HG02759 (cell line): Measurements from ENCODE around the gene PWP2.

Source experiments
- ATAC-seq: cut with Tn5 transposase; IDR thresholded peaks from one replicate; pipeline ENCODE4 v1.9.1; 2021; ENCODE audit warnings: mild to moderate bottlenecking, moderate library complexity; ENCODE audit not compliant: unreplicated experiment

Gene PWP2

GRCh38 chr21:44107026-44107501, at the start of gene PWP2:
TSS of gene PWP2 (plus strand) at chr21:44107399. CDS start at chr21:44107417, 18 bp downstream.
- peak; percentile 82 for ATAC-seq

- no peak for ATAC-seq
Observed at GRCh38 chr21:44057960-44058651, 49.1 kb upstream of the PWP2 start.

GRCh38 chr21:44058652-44058964, 48.6 kb upstream of the PWP2 start:
- no peak for ATAC-seq

- ATAC-seq: no peak
Observed at GRCh38 chr21:44058981-44059380, 48.2 kb upstream of the PWP2 start.

DNA sequence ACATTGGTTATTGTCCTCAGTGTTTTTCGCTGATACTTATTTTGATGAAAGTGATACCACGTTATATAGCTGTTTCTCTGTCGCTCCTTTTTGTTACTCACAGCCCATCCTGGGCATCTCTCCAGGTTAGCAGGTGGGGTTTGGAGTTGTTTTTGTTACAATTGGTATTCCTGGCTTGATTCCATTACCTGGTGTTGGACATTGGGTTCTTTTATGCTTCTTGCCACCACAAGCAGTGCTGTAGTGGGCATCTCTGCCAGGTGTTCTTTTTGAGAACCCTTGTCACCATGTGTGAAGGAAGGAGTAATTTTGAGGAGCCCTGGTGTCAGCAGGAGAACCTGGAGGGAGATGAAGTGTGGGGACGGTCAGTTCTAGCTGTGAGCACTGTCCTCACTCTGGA, 47.5 kb upstream of the PWP2 start:
- no peak for ATAC-seq

DNA sequence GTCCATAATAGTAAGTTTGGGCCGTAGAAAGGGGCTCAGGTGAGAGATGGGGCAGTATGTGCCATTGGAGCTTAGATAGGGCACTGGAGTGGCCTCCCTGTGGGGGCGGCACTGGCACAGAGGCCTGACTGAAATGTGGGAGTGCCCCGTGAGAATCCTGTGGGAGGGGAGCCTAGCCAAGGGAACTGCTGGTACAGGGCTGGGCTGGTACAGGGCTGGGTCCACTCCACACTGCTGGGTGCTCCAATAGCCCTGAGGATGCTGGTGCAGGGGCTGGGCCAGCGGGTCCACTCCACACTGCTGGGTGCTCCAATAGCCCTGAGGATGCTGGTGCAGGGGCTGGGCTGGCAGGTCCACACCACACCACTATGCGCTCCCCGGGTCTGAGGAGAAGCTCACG, 44.8 kb upstream of the PWP2 start:
- no peak for ATAC-seq

DNA sequence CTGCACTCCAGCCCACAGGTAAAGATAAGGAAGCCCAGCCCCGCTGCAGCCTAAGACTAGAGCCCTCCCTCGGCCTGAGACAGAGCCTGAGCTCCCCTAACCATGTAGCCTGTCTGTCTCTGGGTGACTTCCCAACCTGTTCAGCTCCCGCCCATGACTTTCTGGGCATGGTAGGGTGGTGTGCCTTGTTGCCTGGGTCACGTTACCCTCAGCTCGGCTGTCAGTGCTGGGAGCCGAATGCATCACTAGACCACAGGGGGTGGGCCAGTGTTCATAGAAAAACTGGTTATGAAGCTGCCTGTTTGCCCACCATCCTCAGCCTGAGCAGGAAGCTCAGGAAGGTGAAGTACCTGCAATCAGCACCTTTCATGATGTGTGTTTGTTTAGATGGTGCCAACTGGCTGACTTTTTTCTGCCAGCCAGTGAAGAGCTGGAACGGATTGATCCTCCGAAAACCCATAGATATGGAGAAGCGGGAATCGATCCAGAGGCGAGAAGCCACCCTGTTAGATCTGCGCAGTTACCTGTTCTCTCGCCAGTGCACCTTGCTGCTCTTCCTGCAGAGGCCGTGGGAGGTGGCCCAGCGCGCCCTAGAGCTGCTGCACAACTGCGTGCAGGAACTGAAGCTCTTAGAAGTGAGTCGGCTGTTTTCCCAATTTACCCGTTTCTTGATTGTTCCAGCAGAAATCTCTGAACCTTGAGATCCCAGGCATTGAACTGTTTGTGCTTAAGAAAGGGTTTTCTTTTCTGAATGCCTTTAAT, 43.9 kb upstream of the PWP2 start:
- ATAC-seq: no peak

DNA sequence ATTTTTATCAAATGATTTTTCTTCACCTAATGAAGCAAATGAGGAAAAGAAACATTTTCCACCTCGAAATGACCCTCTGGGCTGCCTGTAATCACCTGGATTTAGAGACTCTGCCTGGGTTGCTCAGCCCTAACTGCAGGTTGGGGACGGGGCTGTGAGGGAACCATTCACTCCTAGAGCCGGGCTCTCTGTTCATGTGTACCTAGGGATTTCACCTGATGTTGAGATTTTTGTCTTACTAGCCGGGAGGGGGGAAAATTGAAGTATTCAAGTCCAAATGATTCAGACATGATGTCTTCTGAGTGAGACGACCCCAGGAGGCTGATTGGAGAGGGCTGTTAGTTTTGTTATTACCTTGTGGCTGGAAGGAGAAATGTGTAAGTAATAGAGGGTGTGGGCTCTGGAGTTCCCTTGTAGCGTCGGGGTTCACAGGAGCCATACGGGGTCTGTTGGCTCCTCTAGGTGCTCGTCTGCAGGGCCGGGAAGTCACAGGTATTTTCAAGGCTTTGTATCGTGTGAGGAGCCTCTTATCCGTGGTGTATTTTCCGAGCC, 42.3 kb upstream of the PWP2 start:
- ATAC-seq: no peak

GRCh38 chr21:44065428-44065827, 41.8 kb upstream of the PWP2 start:
- ATAC-seq: no peak

GRCh38 chr21:44066116-44066515, 41.1 kb upstream of the PWP2 start:
- ATAC-seq: no peak

- ATAC-seq: no peak
Observed at GRCh38 chr21:44067011-44067839, 40.0 kb upstream of the PWP2 start.

GRCh38 chr21:44070391-44070790, 36.8 kb upstream of the PWP2 start:
- ATAC-seq: no peak

DNA sequence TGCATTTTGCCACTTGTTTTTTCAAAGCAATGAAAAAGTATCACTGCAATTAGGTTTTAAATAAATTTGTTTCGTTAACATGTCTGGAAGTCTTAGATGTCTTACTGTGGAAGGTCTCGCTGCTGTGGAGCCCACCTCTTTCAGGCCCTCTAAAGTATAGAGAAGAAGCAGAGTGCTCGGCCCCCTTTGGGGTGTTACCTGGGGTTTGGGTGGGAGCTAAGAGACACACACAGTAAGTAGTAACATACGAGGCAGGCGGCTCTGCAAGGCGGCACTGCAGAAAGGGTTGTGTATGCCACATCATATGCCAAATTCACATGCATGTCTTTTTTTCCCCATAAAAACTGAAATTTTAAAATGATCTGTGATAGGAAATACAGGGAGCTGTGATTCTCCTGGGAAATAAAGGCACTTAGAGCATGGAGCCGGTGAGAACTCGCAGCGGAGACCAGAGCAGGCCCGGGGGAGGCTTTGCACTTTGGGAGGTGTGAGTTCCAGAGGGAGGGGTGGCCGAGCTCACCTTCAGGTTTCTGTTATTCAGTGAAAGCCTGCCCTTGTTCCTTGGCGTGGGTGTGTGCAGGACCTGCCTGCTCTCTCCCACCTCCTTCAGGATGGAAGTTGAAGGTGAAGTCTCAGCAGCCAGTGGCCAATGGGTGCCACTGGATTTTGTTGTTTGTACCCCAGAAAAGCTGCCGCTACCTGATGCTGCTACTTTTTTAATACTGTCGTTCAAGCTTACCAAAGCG, 35.7 kb upstream of the PWP2 start:
- ATAC-seq: no peak

GRCh38 chr21:44072111-44072510, 35.1 kb upstream of the PWP2 start:
- no peak for ATAC-seq

- no peak for ATAC-seq
Observed at GRCh38 chr21:44074315-44074958, 32.8 kb upstream of the PWP2 start.

GRCh38 chr21:44076316-44076715, 30.9 kb upstream of the PWP2 start:
- no peak for ATAC-seq

- ATAC-seq: no peak
Observed at GRCh38 chr21:44078411-44078981, 28.7 kb upstream of the PWP2 start.

DNA sequence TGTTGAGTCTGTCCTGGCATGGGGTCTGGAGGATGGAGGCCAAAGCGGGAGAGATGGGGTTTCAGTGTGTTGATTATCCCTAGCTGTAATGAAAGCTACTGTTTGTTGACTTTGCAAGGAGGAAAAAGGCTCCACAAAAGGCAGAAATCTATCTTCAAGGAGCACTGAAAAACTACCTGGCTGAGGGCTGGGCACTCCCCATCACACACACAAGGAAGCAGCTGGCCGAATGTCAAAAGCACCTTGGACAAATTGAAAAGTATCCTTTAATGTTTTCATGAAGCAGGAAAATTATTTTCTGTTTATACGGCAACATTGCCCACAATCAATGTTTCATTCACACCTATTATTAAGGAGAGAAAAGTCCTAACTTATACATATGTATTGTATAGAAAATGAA, 27.8 kb upstream of the PWP2 start:
- no peak for ATAC-seq

DNA sequence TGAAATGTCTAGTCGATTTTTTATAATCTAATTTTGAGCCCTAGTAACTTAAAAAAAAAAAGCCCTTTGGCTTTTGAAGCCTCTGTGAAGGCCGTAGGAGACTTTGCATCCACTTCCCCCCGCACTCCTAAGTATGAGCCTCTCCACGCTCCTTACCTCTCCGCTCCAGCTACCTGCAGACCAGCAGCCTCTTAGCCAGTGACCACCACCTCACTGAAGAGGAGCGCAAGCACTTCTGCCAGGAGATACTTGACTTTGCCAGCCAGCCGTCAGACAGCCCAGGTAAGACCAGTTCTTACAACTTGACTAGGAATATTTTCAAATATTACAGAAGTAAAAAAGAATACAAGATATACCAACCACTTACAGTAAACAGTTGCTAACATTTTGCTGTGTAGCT, 27.4 kb upstream of the PWP2 start:
- no peak for ATAC-seq
